Brain microvascular endothelial cell (primary cell): ENCODE measurements around the gene AXIN1.

Source experiments
- DNase-seq: peaks from one replicate; pipeline ENCODE4 v3.0.0-alpha.2; 2020
- H3K27ac ChIP-seq: fragments of 250-450 bp; sonication (Bioruptor Pico); 2 replicates; pipeline ENCODE4 v1.5.1; 2020; ENCODE audit warnings: mild to moderate bottlenecking, moderate library complexity
- H3K27me3 ChIP-seq: fragments of 250-450 bp; sonication (Bioruptor Pico); replicated peaks from 2 replicates; pipeline ENCODE4 v1.5.1; 2020; ENCODE audit warnings: mild to moderate bottlenecking
- H3K36me3 ChIP-seq: fragments of 250-450 bp; sonication (Bioruptor Pico); replicated peaks from 2 replicates; pipeline ENCODE4 v1.5.1; 2020; ENCODE audit warnings: mild to moderate bottlenecking
- H3K4me3 ChIP-seq: 2 replicates; pipeline ENCODE4 v1.5.1; 2011; ENCODE audit warnings: low read depth, mild to moderate bottlenecking, control low read depth, low read length, moderate library complexity
- in situ Hi-C: cut with HindIII; loops from 2 replicates; pipeline ENCODE4 v1.10.0; 2017; ENCODE audit warnings: low sequenced_read_pairs, low pct_ligation_motif_present
- TF ChIP-seq, protein P1 (sequence below): IDR thresholded peaks from 2 replicates; pipeline ENCODE4 v1.5.1; 2011; ENCODE audit warnings: low read depth, mild to moderate bottlenecking, moderate library complexity, low read length, control low read depth, inconsistent platforms; ENCODE audit errors: missing control alignments

AXIN1 gene

DNA sequence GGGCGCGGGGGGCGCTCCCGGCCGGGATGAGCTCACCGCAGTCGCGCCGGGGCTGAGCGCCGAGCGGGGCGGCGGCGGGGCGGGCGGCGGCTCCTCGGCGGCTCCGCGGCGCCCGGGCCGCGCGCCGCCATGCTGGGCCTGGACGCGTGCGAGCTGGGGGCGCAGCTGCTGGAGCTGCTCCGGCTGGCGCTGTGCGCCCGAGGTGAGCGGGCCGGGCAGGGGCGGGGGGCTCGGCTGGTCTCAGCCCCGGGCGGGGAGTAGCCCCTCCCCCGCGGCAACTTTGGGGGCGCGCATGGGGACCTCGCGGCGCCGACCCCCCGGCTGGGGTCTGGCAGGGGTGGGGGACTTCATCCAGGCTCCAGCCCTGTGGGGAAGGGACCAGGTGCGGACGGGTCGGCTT, 72.0 kb downstream of the AXIN1 start, which contains the start of gene ARHGDIG:
Gene ARHGDIG (plus strand): TSS at position 40 of the 400 bp plus-strand sequence. CDS start 90 bp downstream, at position 130.
- peaks cover 13% of the 10 kb centered on the region for H3K27me3 ChIP-seq
- no peak for DNase-seq
- no peak within 1 kb of the TSS for H3K27ac ChIP-seq
- H3K4me3 ChIP-seq: peak within 1 kb of the TSS; percentile 1
- H3K36me3 ChIP-seq: no peaks in the 10 kb centered on the region
- TF ChIP-seq, protein P1, sequence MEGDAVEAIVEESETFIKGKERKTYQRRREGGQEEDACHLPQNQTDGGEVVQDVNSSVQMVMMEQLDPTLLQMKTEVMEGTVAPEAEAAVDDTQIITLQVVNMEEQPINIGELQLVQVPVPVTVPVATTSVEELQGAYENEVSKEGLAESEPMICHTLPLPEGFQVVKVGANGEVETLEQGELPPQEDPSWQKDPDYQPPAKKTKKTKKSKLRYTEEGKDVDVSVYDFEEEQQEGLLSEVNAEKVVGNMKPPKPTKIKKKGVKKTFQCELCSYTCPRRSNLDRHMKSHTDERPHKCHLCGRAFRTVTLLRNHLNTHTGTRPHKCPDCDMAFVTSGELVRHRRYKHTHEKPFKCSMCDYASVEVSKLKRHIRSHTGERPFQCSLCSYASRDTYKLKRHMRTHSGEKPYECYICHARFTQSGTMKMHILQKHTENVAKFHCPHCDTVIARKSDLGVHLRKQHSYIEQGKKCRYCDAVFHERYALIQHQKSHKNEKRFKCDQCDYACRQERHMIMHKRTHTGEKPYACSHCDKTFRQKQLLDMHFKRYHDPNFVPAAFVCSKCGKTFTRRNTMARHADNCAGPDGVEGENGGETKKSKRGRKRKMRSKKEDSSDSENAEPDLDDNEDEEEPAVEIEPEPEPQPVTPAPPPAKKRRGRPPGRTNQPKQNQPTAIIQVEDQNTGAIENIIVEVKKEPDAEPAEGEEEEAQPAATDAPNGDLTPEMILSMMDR: no peak
- in situ Hi-C loops: no loop called here

DNA sequence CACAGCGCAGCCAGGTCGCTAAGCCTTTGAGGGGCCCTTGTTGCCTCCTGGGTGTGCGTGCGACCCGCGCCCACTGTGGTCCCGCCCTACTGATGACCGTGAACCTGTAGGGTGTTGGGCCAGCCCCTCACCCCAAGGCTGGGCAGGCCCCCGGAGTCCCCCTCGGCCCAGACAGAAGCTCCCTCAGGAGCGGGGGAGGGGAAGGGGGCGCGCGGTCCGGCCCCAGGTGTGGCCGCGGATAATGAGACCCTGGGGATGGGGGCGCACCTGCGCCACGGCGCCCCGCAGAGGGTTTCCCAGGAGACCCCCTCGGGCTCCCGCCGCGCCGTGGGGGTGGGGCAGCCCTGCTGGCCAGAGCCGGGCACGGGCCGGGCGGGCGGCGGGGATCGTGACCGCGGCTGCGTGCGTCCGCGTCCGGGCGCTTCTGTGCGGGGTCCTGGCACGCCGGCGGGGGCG, 72.5 kb downstream of the AXIN1 start:
- in situ Hi-C loops: no loop called here
- TF ChIP-seq, protein P1: no peak

DNA sequence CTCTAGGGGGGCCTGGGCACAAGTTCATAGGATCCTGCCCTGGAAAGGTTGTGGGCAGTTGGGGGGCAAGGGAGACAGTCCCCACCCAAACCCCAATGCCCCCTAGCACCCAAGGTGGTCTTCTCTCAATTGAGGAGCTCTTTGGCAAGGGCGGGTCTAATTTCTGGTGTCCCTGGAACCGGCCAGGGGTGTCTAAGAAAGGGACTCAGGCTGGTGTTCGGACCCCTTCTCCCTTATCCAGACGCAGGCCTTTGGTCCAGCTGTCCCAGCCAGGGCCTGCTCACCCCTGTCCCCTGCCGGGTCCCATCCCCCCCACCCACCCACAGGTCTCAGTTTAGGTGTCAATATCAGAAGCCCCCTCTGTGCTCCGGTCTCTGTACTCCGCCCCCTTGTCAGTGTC, 73.0 kb downstream of the AXIN1 start:
- Histone ChIP-seq H3K36me3 (no peaks in the 10 kb centered on the region), H3K4me3 (no peak overlapping the region), H3K27ac (no peak overlapping the region), H3K27me3 (peaks cover 17% of the 10 kb centered on the region)
- DNase-seq: no peak
- in situ Hi-C loops: no loop called here
- TF ChIP-seq, protein P1: no peak

More for the DNA sequence above, 72.5 kb downstream of the AXIN1 start:
- H3K4me3 ChIP-seq: no peak overlapping the region
- no peak overlapping the region for H3K27ac ChIP-seq
- H3K27me3 ChIP-seq: peaks cover 16% of the 10 kb centered on the region
- no peak for DNase-seq
- H3K36me3 ChIP-seq: no peaks in the 10 kb centered on the region

DNA sequence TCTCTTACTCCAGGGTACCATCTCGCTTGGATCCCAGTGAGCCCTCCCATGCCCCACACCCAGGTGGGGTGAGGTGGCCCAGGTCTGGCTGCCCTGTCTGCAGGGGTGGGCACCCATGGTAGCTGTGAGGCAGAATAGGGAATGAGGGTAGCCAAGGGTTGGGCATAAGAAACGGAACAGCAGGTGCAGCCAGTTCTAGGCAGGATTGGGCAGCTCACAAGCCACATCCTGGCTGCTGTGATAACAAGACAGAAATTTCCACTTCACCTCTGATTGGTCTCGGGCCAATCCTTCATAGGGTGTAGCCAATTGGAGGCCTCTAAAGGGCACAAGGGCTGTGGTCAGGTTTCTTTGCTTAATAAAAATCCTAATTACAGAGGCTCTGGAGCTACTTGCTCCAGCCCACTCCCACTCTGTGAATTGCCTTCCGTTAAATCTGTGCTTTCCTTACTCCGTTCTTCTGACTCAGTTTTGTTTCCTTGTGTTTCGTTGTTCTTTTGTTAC, 73.6 kb downstream of the AXIN1 start:
- in situ Hi-C loops: no loop called here
- Histone ChIP-seq H3K4me3 (no peak overlapping the region), H3K27ac (no peak overlapping the region), H3K27me3 (peaks cover 17% of the 10 kb centered on the region), H3K36me3 (no peaks in the 10 kb centered on the region)
- peak; percentile 27 for DNase-seq
- TF ChIP-seq, protein P1: no peak

DNA sequence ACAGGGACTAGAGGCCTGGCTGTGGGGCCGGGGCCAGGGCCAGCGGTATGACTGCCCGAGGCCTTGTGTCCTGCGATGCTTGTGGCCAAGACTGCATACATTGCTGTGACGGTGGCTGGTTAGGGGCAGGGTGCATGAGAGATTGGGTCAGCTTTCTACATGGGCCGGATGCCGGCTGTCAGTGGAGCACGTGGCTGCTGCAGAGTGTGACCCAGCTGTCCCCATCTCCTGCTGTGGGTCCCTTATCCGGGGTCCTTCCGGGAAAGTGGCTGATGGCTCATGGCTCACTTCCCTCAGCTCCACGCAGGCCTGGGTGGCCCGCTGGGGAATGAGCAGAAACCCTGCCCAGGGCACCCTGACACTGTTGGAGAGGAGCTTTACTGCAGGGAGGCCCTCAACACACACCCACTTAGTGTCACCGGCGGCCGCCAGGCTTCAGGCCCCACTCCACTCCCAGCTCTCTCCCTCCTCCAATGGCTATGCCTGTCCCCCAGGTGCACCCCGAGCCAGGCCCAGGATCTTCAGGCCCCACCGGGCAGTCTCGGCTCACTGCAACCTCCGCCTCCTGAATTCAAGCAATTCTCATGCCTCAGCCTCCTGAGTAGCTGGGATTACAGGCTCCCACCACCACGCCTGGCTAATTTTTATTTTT, 76.0 kb downstream of the AXIN1 start:
- Histone ChIP-seq H3K27me3 (peaks cover 17% of the 10 kb centered on the region), H3K27ac (no peak overlapping the region), H3K4me3 (no peak overlapping the region), H3K36me3 (no peaks in the 10 kb centered on the region)
- in situ Hi-C loops: no loop called here
- DNase-seq: no peak
- TF ChIP-seq, protein P1: no peak

DNA sequence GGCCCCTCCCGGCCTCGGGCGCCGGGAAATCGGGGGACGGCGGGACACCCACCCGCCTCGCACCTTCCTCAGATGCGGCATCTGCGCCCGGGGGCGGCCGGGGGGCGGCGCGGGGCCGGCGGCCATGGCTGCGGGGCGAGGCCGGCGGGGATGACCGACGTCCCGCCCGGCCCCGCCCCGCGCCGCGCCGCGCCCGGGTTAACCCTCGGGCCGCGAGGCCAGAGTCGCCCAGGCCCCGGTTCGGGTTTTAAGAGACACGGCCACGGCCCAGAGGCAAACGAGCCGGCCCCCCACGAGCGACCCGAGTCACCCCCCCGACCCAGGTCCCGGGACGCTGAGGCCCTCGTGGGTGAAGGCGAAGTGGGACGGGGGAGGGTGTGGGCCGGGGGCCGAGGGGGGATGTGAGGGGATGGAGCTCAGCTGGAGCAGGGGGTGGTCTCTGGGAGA, 76.7 kb downstream of the AXIN1 start, which contains the start of gene RGS11:
Gene RGS11 (minus strand): TSS at position 159 of the 447 bp plus-strand sequence. CDS start 33 bp downstream, at position 126.
- no peak for DNase-seq
- H3K36me3 ChIP-seq: no peaks in the 10 kb centered on the region
- peaks cover 10% of the 10 kb centered on the region for H3K27me3 ChIP-seq
- no peak within 1 kb of the TSS for H3K27ac ChIP-seq
- in situ Hi-C loops: no loop called here
- TF ChIP-seq, protein P1: no peak
- H3K4me3 ChIP-seq: peak within 1 kb of the TSS; percentile 37
